SK-N-SH (cell line): ENCODE results near the gene UNC79. TPM values are rescaled to one million over a fixed set of nuclear protein-coding genes. Genes with fewer than 3 reads are reported as not detected.

Experiments used
- CTCF ChIA-PET: fragments of 300-600, 350-600 bp; formaldehyde crosslinking; extraction: SDS; loops from one replicate; lab custom pipeline; 2021; lab: Yijun Ruan, JAX
- POLR2A ChIA-PET: fragments of 350-600 bp; sonication (Branson Sonifier 250); formaldehyde crosslinking; extraction: SDS; loops from one replicate; lab custom pipeline; 2020; ENCODE audit warnings: antibody characterized with exemption, inconsistent platforms; lab: Yijun Ruan, JAX
- DNase-seq: peaks from one replicate; pipeline ENCODE4 v3.0.0; 2012
- H2AFZ ChIP-seq: fragments of 200-600 bp; sonication (generic); 2 replicates; pipeline ENCODE4 v1.8.1; 2016; ENCODE audit warnings: antibody characterized with exemption, mild to moderate bottlenecking, low read depth
- H3F3A ChIP-seq: fragments of 200-600 bp; sonication (generic); replicated peaks from 2 replicates; pipeline ENCODE3; 2016; ENCODE audit warnings: antibody characterized with exemption, mild to moderate bottlenecking; ENCODE audit not compliant: insufficient read depth
- H3K27ac ChIP-seq, 2 experiments: fragments of 200-500 bp in 1 of 2; fragments of 200-600 bp in 1 of 2; sonication (Bioruptor generic) in 1 of 2; sonication (generic), shearing (Covaris generic) in 1 of 2; 2 replicates each; pipeline versions ENCODE4 v1.5.1 to v1.6.1; 2014 to 2016; ENCODE audit warnings: low read depth in 2 of 2, inconsistent platforms in 1 of 2, low read length in 1 of 2, mild to moderate bottlenecking in 1 of 2, mixed read lengths in 1 of 2
- H3K27me3 ChIP-seq: fragments of 200-600 bp; sonication (generic), shearing (Covaris generic); 2 replicates; pipeline ENCODE4 v1.6.1; 2016; ENCODE audit warnings: mixed run types; ENCODE audit not compliant: insufficient read depth
- H3K36me3 ChIP-seq, 2 experiments: fragments of 200-500 bp in 1 of 2; fragments of 200-600 bp in 1 of 2; sonication (Bioruptor generic) in 1 of 2; sonication (generic) in 1 of 2; replicated peaks in 1 of 2; 2 replicates each; pipeline versions ENCODE3 to v1.5.1; 2014 to 2016; ENCODE audit warnings: low read length in 1 of 2, mild to moderate bottlenecking in 1 of 2; ENCODE audit not compliant: insufficient read depth in 2 of 2, control insufficient read depth in 1 of 2
- H3K4me1 ChIP-seq, 2 experiments: fragments of 200-500 bp in 1 of 2; fragments of 200-600 bp in 1 of 2; sonication (Bioruptor generic) in 1 of 2; sonication (generic), shearing (Covaris generic) in 1 of 2; 2 replicates each; pipeline versions ENCODE4 v1.5.1 to v1.6.1; 2014 to 2016; ENCODE audit warnings: low read depth in 1 of 2, low read length in 1 of 2, mixed run types in 1 of 2; ENCODE audit not compliant: insufficient read depth in 2 of 2, control insufficient read depth in 1 of 2
- H3K4me2 ChIP-seq: fragments of 200-600 bp; sonication (generic), shearing (Covaris generic); 2 replicates; pipeline ENCODE4 v1.6.1; 2017; ENCODE audit warnings: mixed run types
- H3K4me3 ChIP-seq, 2 experiments: fragments of 200-500 bp in 1 of 2; fragments of 200-600 bp in 1 of 2; sonication (Bioruptor generic) in 1 of 2; sonication (generic), shearing (Covaris generic) in 1 of 2; 2 replicates each; pipeline versions ENCODE4 v1.5.1 to v1.8.1; 2014 to 2016; ENCODE audit warnings: low read depth in 2 of 2, inconsistent platforms in 1 of 2, low read length in 1 of 2, mild to moderate bottlenecking in 1 of 2, mixed read lengths in 1 of 2, moderate library complexity in 1 of 2
- H3K79me2 ChIP-seq: fragments of 200-600 bp; sonication (generic); 2 replicates; pipeline ENCODE4 v1.8.1; 2017; ENCODE audit warnings: mild to moderate bottlenecking; ENCODE audit not compliant: insufficient read depth
- H3K9ac ChIP-seq: fragments of 200-600 bp; sonication (generic); 2 replicates; pipeline ENCODE4 v1.6.1; 2017; ENCODE audit warnings: mixed run types
- H3K9me2 ChIP-seq: fragments of 200-600 bp; sonication (generic); 2 replicates; pipeline ENCODE4 v1.6.1; 2017; ENCODE audit warnings: mixed run types
- H3K9me3 ChIP-seq: fragments of 200-600 bp; sonication (generic); 2 replicates; pipeline ENCODE4 v1.6.1; 2017; ENCODE audit warnings: mixed run types, mild to moderate bottlenecking, moderate library complexity
- H4K20me1 ChIP-seq: fragments of 200-600 bp; sonication (generic); 2 replicates; pipeline ENCODE4 v1.6.1; 2017; ENCODE audit warnings: mild to moderate bottlenecking, mixed run types; ENCODE audit not compliant: insufficient read depth
- CHD2 ChIP-seq: fragments of 150-350 bp; IDR thresholded peaks from 2 replicates; pipeline ENCODE4 v1.6.1; 2018; ENCODE audit warnings: low read length; ENCODE audit not compliant: partially characterized antibody
- CTCF ChIP-seq: fragments of 200-600 bp; sonication (generic); IDR thresholded peaks from 2 replicates; pipeline ENCODE4 v1.6.1; 2017; ENCODE audit warnings: antibody characterized with exemption, mild to moderate bottlenecking, moderate library complexity
- EP300 ChIP-seq, 2 experiments: IDR thresholded peaks; 2 replicates each; pipeline versions ENCODE4 v1.4.0 to v1.6.1; 2012; ENCODE audit warnings: borderline replicate concordance in 1 of 2, low read depth in 1 of 2, low read length in 1 of 2
- EZH2phosphoT487 ChIP-seq: fragments of 200-600 bp; sonication (generic); IDR thresholded peaks from 2 replicates; pipeline ENCODE4 v1.6.1; 2017; ENCODE audit warnings: low read depth, mixed run types, mild to moderate bottlenecking, antibody characterized with exemption, moderate library complexity, borderline replicate concordance
- FOXJ3 ChIP-seq: sonication (generic); formaldehyde crosslinking; IDR thresholded peaks from 2 replicates; pipeline ENCODE4 v1.5.1; 2020; ENCODE audit warnings: mild to moderate bottlenecking, missing genetic modification reagents
- IRF3 ChIP-seq: fragments of 150-350 bp; IDR thresholded peaks from 2 replicates; pipeline ENCODE4 v1.6.1; 2016; ENCODE audit warnings: mild to moderate bottlenecking, low read depth, low read length
- MAX ChIP-seq: IDR thresholded peaks from 2 replicates; pipeline ENCODE4 v1.4.0; 2012; ENCODE audit warnings: low read depth
- NRF1 ChIP-seq: IDR thresholded peaks from 2 replicates; pipeline ENCODE4 v1.6.1; 2012; ENCODE audit warnings: low read depth, mild to moderate bottlenecking, low read length
- PBX3 ChIP-seq: IDR thresholded peaks from 2 replicates; pipeline ENCODE4; 2012
- RAD21 ChIP-seq: IDR thresholded peaks from 2 replicates; pipeline ENCODE4 v1.6.1; 2012; ENCODE audit warnings: mild to moderate bottlenecking, low read length
- RCOR1 ChIP-seq: fragments of 150-350 bp; IDR thresholded peaks from 2 replicates; pipeline ENCODE4 v1.6.1; 2017; ENCODE audit warnings: antibody characterized with exemption, low read length
- REST ChIP-seq: IDR thresholded peaks from 2 replicates; pipeline ENCODE4 v1.6.1; 2012; ENCODE audit warnings: mild to moderate bottlenecking, low read depth, low read length, moderate library complexity
- SMC3 ChIP-seq: IDR thresholded peaks from 2 replicates; pipeline ENCODE4 v1.6.1; 2012; ENCODE audit warnings: low read depth, low read length, improper control_type of control experiment
- TCF12 ChIP-seq: IDR thresholded peaks from 2 replicates; pipeline ENCODE4 v1.4.0; 2012
- USF1 ChIP-seq: IDR thresholded peaks from 2 replicates; pipeline ENCODE4 v1.4.0; 2012; ENCODE audit warnings: low read depth, borderline replicate concordance
- ZBTB33 ChIP-seq: IDR thresholded peaks from 2 replicates; pipeline ENCODE4 v1.4.0; 2012; ENCODE audit warnings: low read depth, borderline replicate concordance
- polyA plus RNA-seq, 3 experiments: library from polyadenylated mRNA; depleted of rRNA; stranded (reverse); fragments of >200 nt; gene quantifications; 2 replicates each; pipeline ENCODE4 v1.2.3, GENCODE V29; 2012

UNC79 gene
- polyA plus RNA-seq, 1 of the 3 experiments (the other 2 are of a cell fraction): 0.10 TPM

- no peaks in the 10 kb centered on the region for H3K9me2 ChIP-seq
- H3K4me3 ChIP-seq: no peak overlapping the region
- no peak overlapping the region for H3K4me2 ChIP-seq
- CTCF ChIA-PET: no interaction called here
- H3K9ac ChIP-seq: no peak overlapping the region
- no peaks in the 10 kb centered on the region for H3K9me3 ChIP-seq
- no peaks in the 10 kb centered on the region for H3K27me3 ChIP-seq
- H3F3A ChIP-seq: no peaks in the 10 kb centered on the region
- H3K4me1 ChIP-seq: no peaks in the 10 kb centered on the region
- no peak overlapping the region for H2AFZ ChIP-seq
- no peak for DNase-seq
- no peaks in the 10 kb centered on the region for H3K36me3 ChIP-seq
- no peaks in the 10 kb centered on the region for H4K20me1 ChIP-seq
- H3K79me2 ChIP-seq: no peaks in the 10 kb centered on the region
- TF ChIP-seq CHD2: no peak
- TF ChIP-seq TCF12: no peak
- TF ChIP-seq RCOR1: no peak
- TF ChIP-seq RAD21: no peak
- no peak for TF ChIP-seq PBX3
- TF ChIP-seq USF1: no peak
- TF ChIP-seq NRF1: no peak
- no peak for TF ChIP-seq MAX
- no peak for TF ChIP-seq IRF3
- TF ChIP-seq ZBTB33: no peak
- no peak for TF ChIP-seq EZH2phosphoT487
- TF ChIP-seq CTCF: no peak
- no peak for TF ChIP-seq EP300 (IDR thresholded peaks at IDR 0.05; ENCODE audit: borderline replicate concordance in 1 of 2, low read depth in 1 of 2, low read length in 1 of 2)
- no peak for TF ChIP-seq REST
- TF ChIP-seq SMC3: no peak
- TF ChIP-seq FOXJ3 (CRISPR knock-in tag): no peak
- no peak overlapping the region for H3K27ac ChIP-seq
- POLR2A ChIA-PET: interaction anchor here (0.7 kb wide), 1 partner anchor 180 kb away, joined by 4 read pairs; no protein-coding TSS in a partner anchor
Measured at GRCh38 chr14:93395231-93395630, 35.5 kb upstream of the UNC79 start.
